Spleen (tissue), 11 donors: ENCODE data around the gene AGBL1. TPM values are rescaled to one million over a fixed set of nuclear protein-coding genes. Genes with fewer than 3 reads are reported as not detected.

Experiments used
- DNase-seq: peaks from one replicate; pipeline ENCODE4 v3.0.0-alpha.2; 2020
- H3K27ac ChIP-seq, 8 donors: fragments of 200-600 bp; sonication (generic) in 7 of 8; 1 replicate in 4 of 8; 2 replicates in 4 of 8; pipeline versions ENCODE4 v1.5.0 to v1.8.0; 2016 to 2021; ENCODE audit warnings: inconsistent platforms in 4 of 8, mild to moderate bottlenecking in 4 of 8, moderate library complexity in 1 of 8
- H3K27me3 ChIP-seq, 7 donors: fragments of 200-600 bp; sonication (generic) in 6 of 7; replicated peaks in 1 of 7; 1 replicate in 4 of 7; 2 replicates in 3 of 7; pipeline versions ENCODE4 v1.5.0 to v1.8.0; 2016 to 2021; ENCODE audit warnings: inconsistent platforms in 3 of 7, mild to moderate bottlenecking in 1 of 7
- H3K36me3 ChIP-seq, 6 donors: fragments of 200-600 bp; sonication (generic) in 5 of 6; 1 replicate in 4 of 6; 2 replicates in 2 of 6; pipeline versions ENCODE4 v1.5.0 to v1.8.0; 2016 to 2021; ENCODE audit warnings: inconsistent platforms in 2 of 6
- H3K4me1 ChIP-seq, 6 donors: fragments of 200-600 bp; sonication (generic) in 5 of 6; 1 replicate in 3 of 6; 2 replicates in 3 of 6; pipeline versions ENCODE4 v1.5.0 to v1.8.0; 2016 to 2021; ENCODE audit warnings: inconsistent platforms in 3 of 6
- H3K4me3 ChIP-seq, 8 donors: fragments of 200-600 bp; sonication (generic) in 7 of 8; 1 replicate in 4 of 8; 2 replicates in 4 of 8; pipeline versions ENCODE4 v1.5.0 to v1.8.0; 2016 to 2021; ENCODE audit warnings: inconsistent platforms in 4 of 8, mild to moderate bottlenecking in 4 of 8, moderate library complexity in 2 of 8
- H3K9me3 ChIP-seq, 8 donors: fragments of 200-600 bp; sonication (generic) in 7 of 8; 1 replicate in 4 of 8; 2 replicates in 4 of 8; pipeline versions ENCODE4 v1.5.0 to v1.8.0; 2016 to 2021; ENCODE audit warnings: inconsistent platforms in 4 of 8
- POLR2A ChIP-seq, 3 donors: fragments of 450-650 bp; IDR thresholded peaks; one replicate each; pipeline ENCODE4 v1.5.1; 2017; ENCODE audit warnings: antibody characterized with exemption in 3 of 3, mild to moderate bottlenecking in 1 of 3
- POLR2AphosphoS5 ChIP-seq, 3 donors: sonication (generic); formaldehyde crosslinking; IDR thresholded peaks; one replicate each; pipeline ENCODE4 v1.5.1; 2017; ENCODE audit warnings: antibody characterized with exemption in 3 of 3
- WGBS, 5 donors: extraction: QIAGEN DNeasy Blood & Tissue Kit in 3 of 5; methylation state at CpG; one replicate each; pipeline versions ENCODE4 v1.1.5 to v1.1.7; 2013 to 2018; 5-methylcytosine and 5-hydroxymethylcytosine counted together
- intact Hi-C: fragments of 100-400 bp; cut with DNase I; formaldehyde crosslinking; loops from one replicate; pipeline ENCODE4 v1.15.0; 2023; ENCODE audit warnings: low total_unique reads
- polyA plus RNA-seq, 3 donors: library from polyadenylated mRNA; stranded (reverse); fragments of 200-250 nt; gene quantifications; one replicate each; pipeline ENCODE4 v1.2.1, GENCODE V29; 2013
- total RNA-seq, 7 donors: library from RNA; depleted of rRNA in 3 of 7; stranded (reverse); fragments of >200 nt in 3 of 7; fragmentation: NEBNext Ultra II Directional in 4 of 7; extraction: Animal tissue kit (Norgen Biotek cat#: 25700) in 4 of 7; gene quantifications; one replicate each; pipeline versions ENCODE4 v1.1.0 to v1.2.1, GENCODE V29; 2016 to 2021
- TF ChIP-seq, protein P1 (sequence below), 11 experiments: fragments of 200-600 bp in 7 of 11; fragments of 450-650 bp in 4 of 11; sonication (generic) in 4 of 11; IDR thresholded peaks in 8 of 11; conservative IDR thresholded peaks in 3 of 11; 1 replicate in 7 of 11; 2 replicates in 4 of 11; pipeline versions ENCODE4 v1.4.0 to v1.8.0; 2016 to 2021; ENCODE audit warnings: antibody characterized with exemption in 11 of 11, inconsistent platforms in 4 of 11, mild to moderate bottlenecking in 1 of 11
- donor health status: healthy with polysubstance abuse.
- donor health status: DM: no; HTN: no; CAD: no; lungs with moderate emphysema.
- donor health status: DM: no; HTN: no; CAD: no.
- donor health status: Bipolar disorder and iron deficiency.
- donor health status: healthy.
- donor health status: DM: no; HTN: no; CAD: no.
- donor health status: DM: yes; HTN: yes; CAD: no.

The AGBL1 gene
- total and polyA plus RNA-seq, 10 donors, result not detected

DNA sequence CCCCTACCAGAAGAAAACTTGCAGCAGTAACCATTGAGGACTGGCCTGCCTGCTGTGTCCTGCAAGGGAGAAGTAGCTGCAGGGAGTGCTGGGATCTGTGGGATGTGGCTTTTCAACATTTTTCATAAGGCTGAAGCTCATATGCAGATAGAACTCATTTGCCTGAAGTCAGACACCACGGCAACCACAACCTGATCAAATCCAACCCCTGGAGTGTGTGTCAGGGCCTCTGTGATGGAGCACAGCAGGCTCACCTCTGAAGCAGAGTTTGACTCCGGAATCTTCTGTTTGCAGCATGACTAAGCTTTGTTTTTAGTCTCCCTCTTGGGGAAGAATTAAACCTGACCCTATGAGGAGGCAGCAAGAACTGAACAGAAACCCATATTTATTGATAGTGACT lies 508.7 kb downstream of the AGBL1 start:
- H3K27me3 ChIP-seq, result no peaks in the 10 kb centered on the region
- intact Hi-C loops, result no loop called here

DNA sequence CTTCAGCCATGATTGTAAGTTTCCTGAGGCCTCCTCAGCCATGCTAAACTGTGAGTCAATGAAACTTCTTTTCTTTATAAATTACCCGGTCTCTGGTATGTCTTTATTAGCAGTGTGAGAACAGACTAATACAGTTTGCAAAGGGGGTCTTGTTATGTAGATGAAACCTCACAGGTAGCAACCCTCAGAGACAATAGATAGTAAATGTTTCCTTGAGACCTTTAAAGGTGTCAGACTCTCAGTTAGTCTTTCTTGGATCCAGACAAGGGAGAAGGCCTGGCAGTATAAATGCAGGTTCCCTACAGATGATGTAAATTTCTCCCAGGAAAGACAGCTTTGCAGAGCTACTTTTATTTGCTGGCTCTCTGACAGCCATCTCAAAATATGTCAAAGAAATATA lies 510.8 kb downstream of the AGBL1 start:
- Histone ChIP-seq H3K9me3 (peaks cover 0 to 6% (median 0%) of the 10 kb centered on the region in 8 donors), H3K27ac (no peak overlapping the region), H3K27me3 (no peaks in the 10 kb centered on the region), H3K36me3 (no peaks in the 10 kb centered on the region), H3K4me3 (no peak overlapping the region), H3K4me1 (no peaks in the 10 kb centered on the region)
- TF ChIP-seq POLR2AphosphoS5 (IDR thresholded peaks at IDR 0.05) (no peak), POLR2A (IDR thresholded peaks at IDR 0.05) (no peak)
- TF ChIP-seq, protein P1, sequence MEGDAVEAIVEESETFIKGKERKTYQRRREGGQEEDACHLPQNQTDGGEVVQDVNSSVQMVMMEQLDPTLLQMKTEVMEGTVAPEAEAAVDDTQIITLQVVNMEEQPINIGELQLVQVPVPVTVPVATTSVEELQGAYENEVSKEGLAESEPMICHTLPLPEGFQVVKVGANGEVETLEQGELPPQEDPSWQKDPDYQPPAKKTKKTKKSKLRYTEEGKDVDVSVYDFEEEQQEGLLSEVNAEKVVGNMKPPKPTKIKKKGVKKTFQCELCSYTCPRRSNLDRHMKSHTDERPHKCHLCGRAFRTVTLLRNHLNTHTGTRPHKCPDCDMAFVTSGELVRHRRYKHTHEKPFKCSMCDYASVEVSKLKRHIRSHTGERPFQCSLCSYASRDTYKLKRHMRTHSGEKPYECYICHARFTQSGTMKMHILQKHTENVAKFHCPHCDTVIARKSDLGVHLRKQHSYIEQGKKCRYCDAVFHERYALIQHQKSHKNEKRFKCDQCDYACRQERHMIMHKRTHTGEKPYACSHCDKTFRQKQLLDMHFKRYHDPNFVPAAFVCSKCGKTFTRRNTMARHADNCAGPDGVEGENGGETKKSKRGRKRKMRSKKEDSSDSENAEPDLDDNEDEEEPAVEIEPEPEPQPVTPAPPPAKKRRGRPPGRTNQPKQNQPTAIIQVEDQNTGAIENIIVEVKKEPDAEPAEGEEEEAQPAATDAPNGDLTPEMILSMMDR (IDR thresholded peaks at IDR 0.05 in 8 of 11, conservative IDR thresholded peaks at IDR 0.05 in 3 of 11), result no peak
- intact Hi-C loops, result no loop called here
- WGBS, 5 donors, result 69 to 92% (median 84%) methylated on average over 1 of the region's 1 CpG
- no peak for DNase-seq

More for the DNA sequence above, 508.7 kb downstream of the AGBL1 start:
- Histone ChIP-seq H3K36me3 (no peaks in the 10 kb centered on the region), H3K4me3 (no peak overlapping the region), H3K4me1 (no peaks in the 10 kb centered on the region), H3K9me3 (peaks cover 0 to 6% (median 0%) of the 10 kb centered on the region in 8 donors), H3K27ac (no peak overlapping the region)
- 41 to 71% (median 57%) methylated on average over 2 of the region's 2 CpGs for WGBS, 5 donors
- DNase-seq, result no peak
- TF ChIP-seq POLR2AphosphoS5 (IDR thresholded peaks at IDR 0.05) (no peak), POLR2A (IDR thresholded peaks at IDR 0.05) (no peak)
- TF ChIP-seq, protein P1 (IDR thresholded peaks at IDR 0.05 in 8 of 11, conservative IDR thresholded peaks at IDR 0.05 in 3 of 11), result no peak

DNA sequence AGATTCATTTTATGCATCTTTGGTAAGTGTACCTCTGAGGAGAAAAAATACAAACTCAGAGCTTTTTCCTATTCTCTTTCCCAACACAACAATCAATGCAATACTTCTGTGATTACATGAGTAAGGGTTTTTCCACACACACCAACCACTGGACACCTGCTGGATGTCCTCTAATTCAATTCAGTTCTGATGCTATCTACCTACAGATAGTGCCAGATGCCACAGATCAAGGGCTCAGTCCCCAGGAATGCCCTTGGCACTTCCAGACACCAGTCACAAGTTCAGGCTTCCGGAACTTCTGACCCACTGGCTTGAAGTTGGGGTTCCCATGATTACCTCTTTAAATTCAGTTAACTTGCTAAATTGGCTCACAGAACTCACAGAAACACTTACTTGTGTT lies 511.5 kb downstream of the AGBL1 start:
- no peak overlapping the region for H3K27ac ChIP-seq
- peaks cover 0 to 6% (median 0%) of the 10 kb centered on the region in 8 donors for H3K9me3 ChIP-seq
- no peaks in the 10 kb centered on the region for H3K36me3 ChIP-seq
- 87 to 94% (median 93%) methylated on average over 1 of the region's 1 CpG for WGBS, 5 donors
- H3K4me1 ChIP-seq, result no peaks in the 10 kb centered on the region
- intact Hi-C loops, result no loop called here
- no peak for DNase-seq
- TF ChIP-seq POLR2AphosphoS5 (IDR thresholded peaks at IDR 0.05) (no peak), POLR2A (IDR thresholded peaks at IDR 0.05) (no peak)
- TF ChIP-seq, protein P1 (IDR thresholded peaks at IDR 0.05 in 8 of 11, conservative IDR thresholded peaks at IDR 0.05 in 3 of 11), result no peak
- H3K4me3 ChIP-seq, result no peak overlapping the region
- no peaks in the 10 kb centered on the region for H3K27me3 ChIP-seq

DNA sequence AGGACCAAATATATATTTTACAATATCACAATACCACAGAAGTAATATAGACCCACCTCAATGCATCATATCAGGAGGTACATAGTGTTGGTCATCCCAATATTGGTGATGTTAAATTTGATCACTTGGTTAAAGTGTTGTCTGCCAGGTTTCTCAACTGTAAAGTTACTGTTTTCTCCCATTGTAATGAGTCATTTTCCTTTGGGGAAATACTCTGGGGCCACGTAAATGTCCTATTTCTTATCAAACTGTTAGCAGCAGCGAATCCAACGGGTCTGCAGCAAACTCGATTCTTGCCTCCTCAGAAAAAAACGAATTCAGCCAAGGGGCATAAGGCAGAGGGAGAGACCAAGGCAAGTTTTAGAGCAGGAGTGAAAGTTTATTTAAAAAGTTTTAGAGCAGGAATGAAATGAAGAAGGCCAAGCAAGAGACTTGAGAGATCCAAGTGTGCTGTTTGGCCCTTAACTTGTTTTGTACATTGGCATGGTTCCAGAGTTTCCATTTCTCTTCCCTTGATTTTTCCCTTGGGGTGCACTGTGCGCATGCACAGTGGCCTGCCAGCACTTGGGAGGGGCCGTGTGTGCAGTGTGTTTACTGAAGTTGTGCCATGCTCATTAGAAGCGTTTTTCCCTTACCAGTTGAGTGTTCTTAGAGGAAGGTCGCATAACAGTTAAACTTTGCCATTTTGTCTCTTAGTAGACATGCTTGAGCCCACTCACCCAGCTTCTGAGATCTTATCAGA lies 512.5 kb downstream of the AGBL1 start:
- peaks cover 0 to 6% (median 0%) of the 10 kb centered on the region in 8 donors for H3K9me3 ChIP-seq
- intact Hi-C loops, result no loop called here
- DNase-seq, result no peak
- TF ChIP-seq, protein P1 (IDR thresholded peaks at IDR 0.05 in 8 of 11, conservative IDR thresholded peaks at IDR 0.05 in 3 of 11), result no peak
- TF ChIP-seq POLR2A (IDR thresholded peaks at IDR 0.05) (no peak), POLR2AphosphoS5 (IDR thresholded peaks at IDR 0.05) (no peak)
- no peaks in the 10 kb centered on the region for H3K36me3 ChIP-seq
- H3K27me3 ChIP-seq, result no peaks in the 10 kb centered on the region
- H3K27ac ChIP-seq, result no peak overlapping the region
- no peak overlapping the region for H3K4me3 ChIP-seq
- no peaks in the 10 kb centered on the region for H3K4me1 ChIP-seq
- WGBS, 5 donors, result 67 to 79% (median 71%) methylated on average over 9 of the region's 9 CpGs
